B cell (primary cell): ENCODE measurements around the gene PAX2. TPM values are rescaled to one million over a fixed set of nuclear protein-coding genes. Genes with fewer than 3 reads are reported as not detected.

Experiments
- ATAC-seq: fragments of 200-7000 bp; cut with Tn5 transposase; one replicate; pipeline ENCODE4 v1.10.0; 2021; ENCODE audit warnings: low read depth, mild to moderate bottlenecking, moderate number of reproducible peaks, moderate library complexity
- CTCF ChIA-PET: fragments of 350-600 bp; sonication (Branson Sonifier 250); formaldehyde crosslinking; loops from one replicate; lab custom pipeline; 2021; ENCODE audit warnings: antibody characterized with exemption, inconsistent platforms; lab: Charles Lee
- POLR2A ChIA-PET: fragments of 350-600 bp; sonication (Branson Sonifier 250); formaldehyde crosslinking; loops from one replicate; lab custom pipeline; 2021; ENCODE audit warnings: antibody characterized with exemption; lab: Charles Lee
- DNase-seq: peaks from one replicate; pipeline ENCODE4 v3.0.0; 2013
- H2AFZ ChIP-seq: 2 replicates; pipeline ENCODE4 v1.6.1; 2012; ENCODE audit warnings: mild to moderate bottlenecking, low read depth, low read length; ENCODE audit not compliant: insufficient read depth, poor library complexity, severe bottlenecking
- H3K27ac ChIP-seq, 2 donors: 1 replicate in 1 of 2; 2 replicates in 1 of 2; pipeline ENCODE4 v1.5.1; 2012 to 2013; ENCODE audit warnings: low read length in 2 of 2, mild to moderate bottlenecking in 2 of 2, moderate library complexity in 1 of 2
- H3K27me3 ChIP-seq, 4 experiments: fragments of 200-600 bp in 1 of 4; sonication (generic) in 1 of 4; replicated peaks in 1 of 4; 1 replicate in 2 of 4; 2 replicates in 2 of 4; pipeline versions ENCODE4 v1.6.1 to v1.7.0; 2013 to 2016; ENCODE audit warnings: low read length in 3 of 4, mild to moderate bottlenecking in 2 of 4, mixed read lengths in 1 of 4, moderate library complexity in 1 of 4; ENCODE audit not compliant: insufficient read depth in 4 of 4, control insufficient read depth in 3 of 4; ENCODE audit errors: control extremely low read depth in 1 of 4
- H3K36me3 ChIP-seq, 2 experiments: replicated peaks in 1 of 2; 1 replicate in 1 of 2; 2 replicates in 1 of 2; pipeline versions ENCODE4 v1.6.1 to v1.7.1; 2013; ENCODE audit warnings: low read length in 1 of 2; ENCODE audit not compliant: insufficient read depth in 2 of 2, control insufficient read depth in 1 of 2; ENCODE audit errors: control extremely low read depth in 1 of 2, extremely low read depth in 1 of 2
- H3K4me1 ChIP-seq, 2 donors: fragments of 200-600 bp in 1 of 2; sonication (generic) in 1 of 2; 1 replicate in 1 of 2; 2 replicates in 1 of 2; pipeline versions ENCODE4 v1.5.1 to v1.6.1; 2013 to 2017; ENCODE audit warnings: low read length in 2 of 2; ENCODE audit not compliant: control insufficient read depth in 2 of 2, insufficient read depth in 2 of 2
- H3K4me2 ChIP-seq: replicated peaks from 2 replicates; pipeline ENCODE3; 2012; ENCODE audit warnings: mild to moderate bottlenecking, low read depth, low read length; ENCODE audit not compliant: poor library complexity, severe bottlenecking
- H3K4me3 ChIP-seq, 5 experiments: fragments of 200-600 bp in 1 of 5; sonication (generic) in 1 of 5; 1 replicate in 3 of 5; 2 replicates in 2 of 5; pipeline versions ENCODE4 v1.5.1 to v1.7.0; 2011 to 2016; ENCODE audit warnings: low read length in 4 of 5, mild to moderate bottlenecking in 4 of 5, low read depth in 2 of 5, control low read depth in 1 of 5, moderate library complexity in 1 of 5; ENCODE audit not compliant: insufficient read depth in 1 of 5; ENCODE audit errors: control extremely low read depth in 1 of 5, extremely low read depth in 1 of 5
- H3K79me2 ChIP-seq: fragments of 200-600 bp; sonication (generic); one replicate; pipeline ENCODE4 v1.6.0; 2016; ENCODE audit warnings: low read length; ENCODE audit not compliant: control insufficient read depth, insufficient read depth
- H3K9ac ChIP-seq: fragments of 200-600 bp; sonication (generic); 2 replicates; pipeline ENCODE4 v1.6.1; 2017; ENCODE audit warnings: mild to moderate bottlenecking, low read length, moderate library complexity
- H3K9me3 ChIP-seq, 3 donors: one replicate each; pipeline versions ENCODE4 v1.6.1 to v1.7.1; 2013; ENCODE audit warnings: low read length in 2 of 3; ENCODE audit not compliant: control insufficient read depth in 2 of 3, insufficient read depth in 1 of 3; ENCODE audit errors: control extremely low read depth in 1 of 3
- H4K20me1 ChIP-seq: 2 replicates; pipeline ENCODE4 v1.6.0; 2012; ENCODE audit warnings: mild to moderate bottlenecking, low read length; ENCODE audit not compliant: insufficient read depth, control insufficient read depth, poor library complexity, severe bottlenecking
- H3K27ac Mint-ChIP-seq: one replicate; pipeline ENCODE4 v1.8.0; 2021; ENCODE audit warnings: mixed read lengths
- H3K27me3 Mint-ChIP-seq: one replicate; pipeline ENCODE4 v1.8.0; 2021; ENCODE audit warnings: mixed read lengths
- H3K4me1 Mint-ChIP-seq: one replicate; pipeline ENCODE4 v1.8.0; 2021; ENCODE audit warnings: mixed read lengths
- H3K4me3 Mint-ChIP-seq: one replicate; pipeline ENCODE4 v1.8.0; 2021; ENCODE audit warnings: mixed read lengths
- H3K9me3 Mint-ChIP-seq: one replicate; pipeline ENCODE4 v1.8.0; 2022; ENCODE audit warnings: mixed read lengths; ENCODE audit not compliant: insufficient read depth
- CTCF ChIP-seq: fragments of 200-600 bp; IDR thresholded peaks from one replicate; pipeline ENCODE4 v1.8.0; 2022; ENCODE audit warnings: antibody characterized with exemption, mild to moderate bottlenecking
- EZH2 ChIP-seq: IDR thresholded peaks from 2 replicates; pipeline ENCODE4 v1.6.1; 2012; ENCODE audit warnings: borderline replicate concordance, low read depth, mild to moderate bottlenecking, moderate library complexity, low read length; ENCODE audit not compliant: insufficient read depth, poor library complexity, severe bottlenecking
- WGBS: methylation state at CpG from one replicate; pipeline ENCODE4 v1.1.5; 2013; ENCODE audit warnings: missing lambda C conversion rate; ENCODE audit not compliant: insufficient coverage; 5-methylcytosine and 5-hydroxymethylcytosine counted together
- intact Hi-C: fragments of 100-400 bp; cut with micrococcal nuclease; formaldehyde crosslinking; loops from one replicate; pipeline ENCODE4 v1.10.0; 2022
- polyA plus RNA-seq: library from polyadenylated mRNA; depleted of rRNA; stranded (reverse); fragments of >200 nt; gene quantifications from 2 replicates; pipeline ENCODE4 v1.2.3, GENCODE V29; 2012
- total RNA-seq, 2 donors: library from RNA; stranded (reverse); fragments of 120-200 nt in 1 of 2; gene quantifications; 1 replicate in 1 of 2; 2 replicates in 1 of 2; pipeline versions ENCODE4 v1.2.3 to v1.2.4, GENCODE V29; 2013 to 2022

Gene PAX2
- total and polyA plus RNA-seq, 2 donors (not counting 1 experiment from before 2014, with no cell fraction given) = 0.12 TPM; not detected in 1

- no peak overlapping the region for H3K27ac ChIP-seq
- H2AFZ ChIP-seq = no peak overlapping the region
- H3K27me3 Mint-ChIP-seq = peaks cover 42% of the 10 kb centered on the region
- no peaks in the 10 kb centered on the region for H3K4me1 ChIP-seq
- ChIA-PET POLR2A (no interaction called here), CTCF (no interaction called here)
- intact Hi-C loops = no loop called here
- no peaks in the 10 kb centered on the region for H3K36me3 ChIP-seq
- no peak overlapping the region for H3K4me2 ChIP-seq
- H4K20me1 ChIP-seq = no peaks in the 10 kb centered on the region
- whole genome bisulfite sequencing = 100% methylated on average over 1 of the region's 4 CpGs
- no peak overlapping the region for H3K27ac Mint-ChIP-seq
- no peak overlapping the region for H3K4me3 ChIP-seq
- H3K4me3 Mint-ChIP-seq = no peak overlapping the region
- no peaks in the 10 kb centered on the region for H3K4me1 Mint-ChIP-seq
- H3K9me3 ChIP-seq = no peaks in the 10 kb centered on the region
- peaks cover 0 to 20% (median 4%) of the 10 kb centered on the region in 4 experiments for H3K27me3 ChIP-seq
- DNase-seq (no peak), ATAC-seq (no peak)
- H3K9me3 Mint-ChIP-seq = no peaks in the 10 kb centered on the region
- no peaks in the 10 kb centered on the region for H3K79me2 ChIP-seq
- TF ChIP-seq CTCF (no peak), EZH2 (no peak)
- H3K9ac ChIP-seq = no peak overlapping the region
Measured at GRCh38 chr10:100773646-100774045, 28.3 kb downstream of the PAX2 start.

GRCh38 chr10:100774223-100774622 lies 28.8 kb downstream of the PAX2 start:
- POLR2A ChIA-PET = no interaction called here

More at GRCh38 chr10:100774223-100774622, 28.8 kb downstream of the PAX2 start:
- Histone ChIP-seq H3K4me2 (no peak overlapping the region), H3K4me3 (no peak overlapping the region), H2AFZ (no peak overlapping the region), H3K27ac (no peak overlapping the region), H3K9ac (no peak overlapping the region), H3K27me3 (peaks cover 0 to 20% (median 2%) of the 10 kb centered on the region in 4 experiments), H3K36me3 (no peaks in the 10 kb centered on the region), H3K79me2 (no peaks in the 10 kb centered on the region), H3K4me1 (no peaks in the 10 kb centered on the region), H4K20me1 (no peaks in the 10 kb centered on the region), H3K9me3 (no peaks in the 10 kb centered on the region)
- CTCF ChIA-PET = no interaction called here
- Mint-ChIP-seq H3K27me3 (peaks cover 44% of the 10 kb centered on the region), H3K9me3 (no peaks in the 10 kb centered on the region), H3K4me3 (no peak overlapping the region), H3K27ac (no peak overlapping the region), H3K4me1 (no peaks in the 10 kb centered on the region)
- 73% methylated on average over 5 of the region's 8 CpGs for WGBS
- no peak for ATAC-seq
- no peak for TF ChIP-seq EZH2
- TF ChIP-seq CTCF = no peak
- intact Hi-C loops = no loop called here
- DNase-seq = no peak
